Measurements from ENCODE around the gene SMYD4.
"Not testable (repeated sequence)": the region's sequence is repeated elsewhere in the genome, so short reads cannot be mapped to it uniquely, and the experiment has no call there.

Gene SMYD4

GRCh38 chr17:1829592-1830257, at the start of gene SMYD4, which contains the start of gene RPA1:
SMYD4 (minus strand) TSS chr17:1829902; CDS start chr17:1827994, 1,908 bp downstream.
RPA1 (plus strand) TSS chr17:1830005; CDS start chr17:1830094, 89 bp downstream.
- DNase-seq = peak; percentile 96

- DNase-seq = no peak
Measured at GRCh38 chr17:1878419-1879121, 48.9 kb upstream of the SMYD4 start.

- no peak for DNase-seq
Measured at GRCh38 chr17:1875597-1875996, 45.9 kb upstream of the SMYD4 start.

GRCh38 chr17:1873418-1873817, 43.7 kb upstream of the SMYD4 start:
- DNase-seq = no peak

GRCh38 chr17:1872976-1873375, 43.3 kb upstream of the SMYD4 start:
- no peak for DNase-seq

DNA sequence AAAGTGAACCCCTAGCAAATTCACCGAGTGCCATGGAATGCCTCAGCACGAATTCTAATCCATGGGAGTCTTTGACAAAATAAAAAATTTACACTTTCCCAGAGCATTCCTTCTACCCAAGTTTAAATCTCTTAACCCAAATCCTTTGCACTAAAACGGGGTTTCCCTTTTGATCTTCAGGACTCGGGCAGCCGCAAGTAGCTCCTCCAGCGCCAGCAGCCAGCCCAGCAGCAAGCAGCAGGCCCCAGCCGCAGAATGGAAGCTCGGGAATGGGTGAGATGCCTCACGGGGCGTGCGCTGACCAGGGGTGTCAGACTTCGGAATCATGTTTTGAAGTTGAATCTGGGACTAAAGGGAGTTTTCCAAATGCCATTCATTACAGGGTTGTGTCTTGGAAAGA, 42.6 kb upstream of the SMYD4 start:
- no peak for DNase-seq

DNA sequence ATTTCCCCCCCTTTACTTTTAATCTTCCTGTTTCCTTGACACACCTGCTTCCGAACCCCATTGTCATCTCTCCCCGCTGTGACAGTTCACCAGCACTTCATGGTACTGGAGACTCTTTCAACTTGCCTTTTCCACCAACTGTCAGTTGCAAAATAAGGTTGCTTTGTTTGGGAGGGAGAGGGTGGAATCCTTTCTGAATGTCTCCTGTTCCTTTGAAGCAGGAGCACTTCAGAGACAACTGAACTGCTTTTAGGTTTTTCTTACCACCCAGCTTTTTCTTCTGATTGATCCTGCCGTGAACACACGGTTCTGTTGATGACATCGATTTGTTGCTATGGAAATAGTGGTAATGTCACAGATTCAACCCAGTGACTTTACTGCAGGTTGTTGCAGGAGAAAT, 42.1 kb upstream of the SMYD4 start:
- DNase-seq = no peak

- DNase-seq = no peak
Measured at GRCh38 chr17:1870592-1870991, 40.9 kb upstream of the SMYD4 start.

DNA sequence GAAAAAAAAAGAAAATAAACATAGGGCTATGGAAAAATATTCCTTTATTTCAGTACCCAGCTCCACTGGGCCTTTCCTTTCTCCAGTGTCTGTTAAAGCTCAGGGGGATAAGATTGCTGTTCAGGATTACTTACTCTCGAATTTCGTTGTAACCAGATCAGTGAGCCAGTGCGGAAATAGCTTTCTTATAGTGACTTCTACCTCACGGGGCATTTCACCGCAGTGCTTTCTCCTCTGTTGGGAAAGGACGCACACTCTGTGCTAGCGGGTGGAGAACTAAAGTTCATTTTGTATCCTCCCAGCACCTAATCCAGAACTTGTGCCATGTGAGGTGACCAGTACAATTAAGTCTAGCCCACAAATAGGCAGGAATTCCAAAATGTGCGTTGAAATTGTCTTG, 38.4 kb upstream of the SMYD4 start:
- DNase-seq = no peak

DNA sequence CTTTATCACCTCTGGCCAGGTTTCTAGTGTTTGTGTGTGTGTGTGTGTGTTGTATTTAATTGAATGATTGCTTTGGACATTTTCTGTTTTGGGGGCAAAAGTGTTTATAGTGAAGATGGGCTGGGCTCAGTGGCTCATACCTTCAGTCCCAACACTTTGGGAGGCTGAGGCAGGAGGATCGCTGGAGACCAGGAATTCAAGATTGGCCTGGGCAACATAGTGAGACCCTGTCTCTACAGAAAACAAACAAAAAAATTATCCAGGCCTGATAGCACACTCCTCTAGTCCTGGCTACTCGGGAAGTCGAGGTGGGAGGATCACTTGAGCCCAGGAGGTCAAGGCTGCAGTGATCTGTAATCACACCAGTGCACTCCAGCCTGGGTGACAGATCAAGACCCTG, 37.6 kb upstream of the SMYD4 start:
- DNase-seq = no peak

- DNase-seq = no peak
Measured at GRCh38 chr17:1865252-1866037, 35.7 kb upstream of the SMYD4 start.

- no peak for DNase-seq
Measured at GRCh38 chr17:1861391-1862010, 31.8 kb upstream of the SMYD4 start.

- no peak for DNase-seq
Measured at GRCh38 chr17:1860978-1861377, 31.3 kb upstream of the SMYD4 start.

DNA sequence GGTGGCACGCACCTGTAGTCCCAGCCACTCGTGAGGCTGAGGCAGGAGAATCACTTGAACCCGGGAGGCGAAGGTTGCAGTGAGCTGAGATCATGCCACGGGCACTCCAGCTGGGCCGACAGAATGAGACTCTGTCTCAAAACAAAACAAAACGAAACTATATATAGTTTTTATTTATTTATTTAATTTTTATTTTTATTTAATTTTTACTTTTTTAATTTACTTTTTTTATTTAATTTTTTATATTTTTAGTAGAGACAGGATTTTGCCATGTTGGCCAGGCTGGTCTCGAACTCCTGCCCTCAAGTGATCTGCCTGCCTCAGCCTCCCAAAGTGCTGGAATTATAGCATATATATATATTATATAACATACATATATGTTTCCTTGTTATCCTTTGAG, 26.8 kb upstream of the SMYD4 start:
- not testable (repeated sequence) for DNase-seq

DNA sequence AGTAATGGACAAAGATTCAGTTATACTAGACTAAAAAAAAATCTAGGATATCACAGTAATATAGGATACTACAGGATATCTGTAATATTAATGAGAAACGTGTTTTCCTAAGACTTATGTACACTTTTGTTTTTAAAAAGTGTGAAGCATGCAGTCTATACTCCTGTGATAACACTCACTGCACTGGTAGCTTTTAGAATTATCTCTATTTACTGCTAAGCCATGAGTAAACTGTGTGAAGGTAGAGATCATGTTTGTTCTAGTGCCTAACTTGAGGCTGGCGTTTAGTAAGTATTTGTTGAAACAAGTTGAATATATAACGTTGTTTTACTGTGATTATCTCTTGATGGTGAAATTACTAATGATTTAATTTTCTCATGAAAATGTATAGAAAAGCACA, 24.0 kb upstream of the SMYD4 start:
- no peak for DNase-seq

DNA sequence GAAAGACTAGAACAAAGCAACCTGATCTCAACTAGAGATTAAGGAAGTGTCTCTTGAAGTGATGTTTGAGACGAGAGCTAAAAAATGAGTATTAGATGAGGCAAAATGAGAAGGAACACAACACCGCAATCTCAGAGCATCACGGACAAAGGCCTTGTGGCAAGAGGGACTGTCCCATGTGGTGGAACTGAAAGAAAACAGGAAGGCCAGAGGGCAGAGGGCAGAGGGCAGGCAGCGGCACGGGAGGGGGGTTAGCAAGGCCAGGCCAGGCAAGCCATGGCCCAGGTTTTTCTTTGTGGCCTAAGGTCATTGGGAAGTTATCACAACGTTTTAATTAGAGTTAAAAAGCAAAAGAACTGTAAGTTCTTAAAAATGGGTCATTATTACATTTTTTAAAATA, 22.6 kb upstream of the SMYD4 start:
- no peak for DNase-seq

DNA sequence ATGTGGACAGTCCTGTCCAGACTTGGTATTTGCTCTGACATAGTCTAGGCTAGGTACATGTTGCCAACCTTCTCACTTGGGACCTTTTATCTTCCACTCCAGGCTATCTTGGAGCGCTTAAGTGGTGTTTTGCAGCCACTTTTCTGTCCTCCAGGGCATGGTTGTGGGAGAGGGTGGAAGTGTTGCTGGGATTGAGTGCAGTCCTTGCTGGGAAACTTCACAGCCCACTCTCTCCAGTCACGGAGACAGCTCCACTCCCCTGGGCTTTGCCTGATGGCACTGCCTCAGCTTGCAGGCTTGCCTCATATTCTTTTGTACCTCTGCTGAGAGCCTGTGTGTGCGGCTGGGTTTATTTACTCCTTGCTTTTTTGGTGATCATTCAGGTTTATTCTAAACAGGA, 17.5 kb upstream of the SMYD4 start:
- peak; percentile 70 for DNase-seq

DNA sequence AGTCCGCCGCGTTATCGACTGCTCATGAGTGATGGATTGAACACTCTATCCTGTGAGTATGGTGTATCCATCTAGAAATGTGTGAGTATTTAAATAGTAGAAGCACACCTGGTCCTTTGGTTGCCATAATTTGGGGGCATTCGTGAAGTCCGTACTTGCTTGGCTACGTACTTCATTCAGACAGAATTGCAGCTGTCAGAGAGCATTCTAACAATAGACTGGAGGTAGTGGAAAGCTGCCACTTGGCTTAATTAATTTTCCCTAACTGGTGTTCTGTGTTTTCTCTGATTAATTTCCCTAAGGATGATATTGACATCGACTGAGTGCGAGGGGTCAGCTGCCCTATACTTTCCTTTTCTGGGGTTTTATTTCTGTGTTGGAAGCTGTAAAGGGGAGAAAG, 14.2 kb upstream of the SMYD4 start:
- no peak for DNase-seq

- no peak for DNase-seq
Measured at GRCh38 chr17:1839516-1839915, 9.8 kb upstream of the SMYD4 start.

DNA sequence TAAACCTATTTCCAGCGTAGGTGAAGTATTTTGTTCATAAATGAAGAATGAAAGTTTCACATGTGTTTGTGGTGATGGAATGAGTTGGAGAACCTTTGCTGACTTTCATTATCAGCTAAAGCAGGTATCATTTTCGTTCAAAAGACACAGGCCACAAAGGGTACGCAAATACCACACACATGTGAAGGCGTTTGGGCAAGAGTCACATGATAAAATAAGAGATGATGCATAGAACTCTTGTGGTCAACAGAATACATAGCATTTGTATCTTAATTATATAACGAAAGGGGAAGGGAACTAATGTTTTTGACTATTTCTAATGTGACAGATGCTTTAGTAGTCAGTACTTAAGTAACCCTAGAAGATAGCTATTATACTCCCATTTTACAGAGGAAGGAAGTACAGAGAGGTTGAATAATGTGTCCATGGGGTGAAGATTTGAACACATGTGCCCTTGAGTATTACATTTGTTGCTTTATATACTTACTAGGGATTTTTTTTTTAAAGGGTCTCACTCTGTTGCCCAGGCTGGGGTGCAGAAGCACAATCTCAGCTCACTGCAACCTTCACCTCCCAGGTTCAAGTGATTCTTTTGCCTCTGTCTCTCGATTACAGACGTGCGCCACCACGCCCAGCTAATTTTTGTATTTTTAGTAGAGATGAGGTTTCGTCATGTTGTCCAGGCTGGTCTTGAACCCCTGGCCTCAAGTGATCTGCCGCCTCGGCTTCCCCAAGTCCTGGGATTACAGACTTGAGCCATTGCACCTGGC, 4.9 kb upstream of the SMYD4 start:
- DNase-seq = no peak

GRCh38 chr17:1830288-1830687, 586 bp upstream of the SMYD4 start:
- no peak for DNase-seq

GRCh38 chr17:1829216-1829591, 498 bp downstream of the SMYD4 start:
- DNase-seq = peak; percentile 69

Data from islet precursor cell (in vitro differentiated cells).